ENCODE results near the gene DMWD.

The DMWD gene

DNA sequence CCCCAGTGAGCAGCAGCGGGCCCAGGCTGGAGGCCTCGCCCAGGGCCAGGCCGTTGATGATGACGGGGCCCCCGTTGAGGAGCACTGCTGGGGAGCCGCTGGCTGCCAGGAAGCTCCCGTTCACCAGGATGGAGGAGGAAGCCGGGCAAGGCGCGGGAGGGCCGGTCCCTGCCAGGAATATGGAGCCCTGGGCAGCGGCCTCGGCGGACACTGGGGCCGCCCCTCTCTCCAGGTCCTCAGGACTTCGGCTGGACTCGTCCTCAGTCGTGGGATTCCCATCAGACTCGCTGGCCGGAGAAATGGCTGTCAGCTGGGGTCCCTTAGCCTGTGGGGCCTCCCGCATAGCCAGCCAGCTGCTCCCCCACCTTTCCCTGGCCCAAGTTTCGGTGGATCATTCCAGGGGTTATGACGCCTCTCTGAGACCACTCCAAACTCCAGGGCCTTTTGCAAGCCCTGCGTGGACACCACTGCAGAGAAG, 25.7 kb downstream of the DMWD start:
- H3K9me3 ChIP-seq (ENCODE audit: control insufficient read depth, low read depth, low read length): no peaks in the 10 kb centered on the region
- H3K36me3 ChIP-seq (ENCODE audit: control insufficient read depth, low read depth, low read length): no peaks in the 10 kb centered on the region
- H3K27ac ChIP-seq (ENCODE audit: low read length): no peak overlapping the region
- H3K4me1 ChIP-seq (ENCODE audit: control insufficient read depth, low read depth, low read length): peaks cover 27% of the 10 kb centered on the region
- H3K4me3 ChIP-seq (ENCODE audit: low read length): peak overlapping the region; percentile 94
- H3K9ac ChIP-seq (ENCODE audit: low read length): peak overlapping the region; percentile 97
- no peaks in the 10 kb centered on the region for H3K27me3 ChIP-seq (ENCODE audit: control insufficient read depth, insufficient read depth, low read length)

DNA sequence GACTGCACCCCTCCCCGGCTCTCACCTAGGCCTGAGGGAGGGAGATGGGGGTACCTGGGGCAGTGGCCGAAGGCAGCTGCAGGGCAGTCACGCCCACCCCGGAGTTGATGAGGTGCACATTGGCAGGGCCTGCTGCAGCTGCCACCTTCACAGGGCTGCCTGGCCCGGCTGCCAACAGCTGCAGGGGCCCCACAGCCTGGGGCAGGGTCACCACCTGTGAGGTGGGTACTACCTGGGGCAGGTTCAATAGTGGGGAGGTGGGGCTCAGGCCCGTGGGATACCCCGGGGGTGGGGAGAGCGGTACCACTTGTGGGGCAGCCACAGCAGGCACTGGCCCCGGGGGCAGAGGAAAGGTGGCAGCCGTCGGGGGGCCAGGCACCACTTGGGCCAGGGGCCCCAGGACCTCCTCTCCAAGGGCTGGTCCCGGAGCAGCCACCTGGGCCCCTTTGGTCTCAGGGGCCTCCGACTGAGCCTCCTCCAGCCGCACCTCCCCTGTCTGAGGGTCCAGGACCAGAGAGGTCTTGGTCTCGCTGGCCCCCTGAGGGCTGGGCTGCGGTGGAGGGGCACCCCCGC, 26.3 kb downstream of the DMWD start:
- Histone ChIP-seq H3K4me3 (ENCODE audit: low read length) (no peak overlapping the region), H3K9me3 (ENCODE audit: control insufficient read depth, low read depth, low read length) (no peaks in the 10 kb centered on the region), H3K36me3 (ENCODE audit: control insufficient read depth, low read depth, low read length) (no peaks in the 10 kb centered on the region), H3K27ac (ENCODE audit: low read length) (no peak overlapping the region), H3K9ac (ENCODE audit: low read length) (no peak overlapping the region), H3K4me1 (ENCODE audit: control insufficient read depth, low read depth, low read length) (peaks cover 27% of the 10 kb centered on the region), H3K27me3 (ENCODE audit: control insufficient read depth, insufficient read depth, low read length) (no peaks in the 10 kb centered on the region)

DNA sequence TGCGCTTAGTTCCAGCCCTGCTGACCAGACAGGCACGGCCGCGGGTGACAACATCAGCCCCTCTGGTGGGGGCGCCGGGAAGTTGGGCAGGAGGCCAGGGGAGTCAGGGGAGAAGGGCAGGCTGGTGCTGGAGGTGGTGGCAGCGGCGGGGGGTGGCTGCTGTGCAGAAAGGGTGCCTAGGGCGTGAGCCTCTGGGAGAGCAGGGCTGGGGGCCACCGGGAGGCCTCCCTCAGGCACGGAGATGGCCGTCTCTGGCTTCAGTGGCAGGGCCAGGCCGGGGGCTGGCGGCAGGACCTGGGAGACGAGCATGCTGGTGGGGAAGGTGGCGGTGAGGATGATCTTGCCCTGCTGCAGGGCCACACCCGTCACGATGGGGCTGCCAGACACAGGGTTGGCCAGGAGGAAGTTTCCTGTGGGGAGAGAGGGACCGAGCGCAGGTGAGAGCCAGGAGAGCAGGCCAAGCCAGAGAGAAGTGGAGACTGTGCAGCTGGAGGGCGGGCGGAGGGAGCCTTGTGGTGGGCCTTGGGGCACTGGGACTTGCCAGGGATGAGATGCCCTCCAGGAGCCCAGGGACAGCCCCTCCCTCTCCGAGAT, 26.8 kb downstream of the DMWD start:
- Histone ChIP-seq H3K4me1 (ENCODE audit: control insufficient read depth, low read depth, low read length) (peaks cover 23% of the 10 kb centered on the region), H3K27ac (ENCODE audit: low read length) (no peak overlapping the region), H3K27me3 (ENCODE audit: control insufficient read depth, insufficient read depth, low read length) (no peaks in the 10 kb centered on the region), H3K9me3 (ENCODE audit: control insufficient read depth, low read depth, low read length) (no peaks in the 10 kb centered on the region), H3K36me3 (ENCODE audit: control insufficient read depth, low read depth, low read length) (no peaks in the 10 kb centered on the region), H3K4me3 (ENCODE audit: low read length) (no peak overlapping the region), H3K9ac (ENCODE audit: low read length) (no peak overlapping the region)

- no peaks in the 10 kb centered on the region for H3K36me3 ChIP-seq (ENCODE audit: control insufficient read depth, low read depth, low read length)
- no peak overlapping the region for H3K4me3 ChIP-seq (ENCODE audit: low read length)
- no peaks in the 10 kb centered on the region for H3K27me3 ChIP-seq (ENCODE audit: control insufficient read depth, insufficient read depth, low read length)
- H3K4me1 ChIP-seq (ENCODE audit: control insufficient read depth, low read depth, low read length): peaks cover 23% of the 10 kb centered on the region
- no peak overlapping the region for H3K9ac ChIP-seq (ENCODE audit: low read length)
- no peaks in the 10 kb centered on the region for H3K9me3 ChIP-seq (ENCODE audit: control insufficient read depth, low read depth, low read length)
- H3K27ac ChIP-seq (ENCODE audit: low read length): no peak overlapping the region
These were observed 27.5 kb downstream of the DMWD start for GRCh38 chr19:45764945-45765701.

- H3K27ac ChIP-seq (ENCODE audit: low read length): no peak overlapping the region
- no peak overlapping the region for H3K9ac ChIP-seq (ENCODE audit: low read length)
- no peaks in the 10 kb centered on the region for H3K36me3 ChIP-seq (ENCODE audit: control insufficient read depth, low read depth, low read length)
- H3K27me3 ChIP-seq (ENCODE audit: control insufficient read depth, insufficient read depth, low read length): no peaks in the 10 kb centered on the region
- no peaks in the 10 kb centered on the region for H3K9me3 ChIP-seq (ENCODE audit: control insufficient read depth, low read depth, low read length)
- no peak overlapping the region for H3K4me3 ChIP-seq (ENCODE audit: low read length)
- peaks cover 23% of the 10 kb centered on the region for H3K4me1 ChIP-seq (ENCODE audit: control insufficient read depth, low read depth, low read length)
These were observed 28.2 kb downstream of the DMWD start for GRCh38 chr19:45764475-45764874.

DNA sequence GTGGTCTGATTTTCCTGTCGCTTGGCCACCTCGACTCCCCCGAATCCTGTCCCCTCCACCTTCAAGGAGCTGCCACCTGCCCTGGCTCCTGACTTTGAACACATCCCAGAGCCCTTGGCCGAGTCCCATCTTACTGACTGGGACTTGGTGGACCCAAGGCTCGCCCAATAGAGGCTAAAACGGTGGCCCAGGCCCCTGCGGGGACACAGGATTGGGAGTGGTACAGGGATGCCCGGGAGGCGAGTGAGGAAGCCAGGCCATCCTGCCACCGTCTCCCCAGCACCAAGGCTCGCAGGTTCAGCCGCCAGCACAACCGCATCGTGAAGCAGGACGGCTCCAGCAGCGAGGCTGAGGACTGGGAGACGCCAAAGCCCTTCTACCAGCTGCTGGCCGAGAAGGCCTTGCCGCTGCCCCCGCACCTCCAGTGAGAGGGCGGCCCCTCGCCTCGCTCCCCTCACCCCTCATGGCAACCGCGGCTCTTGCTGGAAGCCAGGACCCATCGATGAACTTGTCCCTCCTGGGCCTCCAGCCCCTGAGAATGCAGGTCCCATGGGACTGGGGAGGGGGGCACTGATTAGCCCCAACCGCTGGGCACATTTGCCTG, 28.9 kb downstream of the DMWD start:
- no peak overlapping the region for H3K27ac ChIP-seq (ENCODE audit: low read length)
- no peak overlapping the region for H3K4me3 ChIP-seq (ENCODE audit: low read length)
- H3K4me1 ChIP-seq (ENCODE audit: control insufficient read depth, low read depth, low read length): peaks cover 23% of the 10 kb centered on the region
- H3K9ac ChIP-seq (ENCODE audit: low read length): no peak overlapping the region
- H3K36me3 ChIP-seq (ENCODE audit: control insufficient read depth, low read depth, low read length): no peaks in the 10 kb centered on the region
- H3K9me3 ChIP-seq (ENCODE audit: control insufficient read depth, low read depth, low read length): no peaks in the 10 kb centered on the region
- no peaks in the 10 kb centered on the region for H3K27me3 ChIP-seq (ENCODE audit: control insufficient read depth, insufficient read depth, low read length)

- Histone ChIP-seq H3K4me3 (ENCODE audit: low read length) (no peak overlapping the region), H3K9me3 (ENCODE audit: control insufficient read depth, low read depth, low read length) (no peaks in the 10 kb centered on the region), H3K27me3 (ENCODE audit: control insufficient read depth, insufficient read depth, low read length) (no peaks in the 10 kb centered on the region), H3K4me1 (ENCODE audit: control insufficient read depth, low read depth, low read length) (peaks cover 23% of the 10 kb centered on the region), H3K9ac (ENCODE audit: low read length) (no peak overlapping the region), H3K36me3 (ENCODE audit: control insufficient read depth, low read depth, low read length) (no peaks in the 10 kb centered on the region), H3K27ac (ENCODE audit: low read length) (no peak overlapping the region)
These were observed 29.6 kb downstream of the DMWD start for GRCh38 chr19:45762870-45763631.

DNA sequence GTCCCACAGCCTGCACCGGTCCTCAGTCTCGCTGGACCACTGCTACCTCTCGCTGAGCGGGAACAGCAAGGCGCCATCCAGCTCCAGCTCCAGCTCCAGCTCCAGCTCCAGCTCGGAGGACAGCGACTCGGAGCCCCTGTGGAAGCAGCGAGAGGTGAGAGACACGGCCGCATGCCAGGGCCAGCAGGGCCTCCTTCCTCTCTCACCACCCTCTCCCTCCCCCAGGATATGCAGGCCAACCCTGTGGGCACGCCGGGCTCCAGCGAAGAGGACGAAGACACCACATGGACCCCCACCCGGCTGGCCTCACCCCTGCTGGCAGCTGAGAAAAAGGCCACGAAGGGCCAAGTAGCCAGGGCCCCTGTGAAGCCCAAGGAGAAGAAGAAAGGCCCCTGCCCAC, 30.9 kb downstream of the DMWD start:
- H3K27me3 ChIP-seq (ENCODE audit: control insufficient read depth, insufficient read depth, low read length): no peaks in the 10 kb centered on the region

DNA sequence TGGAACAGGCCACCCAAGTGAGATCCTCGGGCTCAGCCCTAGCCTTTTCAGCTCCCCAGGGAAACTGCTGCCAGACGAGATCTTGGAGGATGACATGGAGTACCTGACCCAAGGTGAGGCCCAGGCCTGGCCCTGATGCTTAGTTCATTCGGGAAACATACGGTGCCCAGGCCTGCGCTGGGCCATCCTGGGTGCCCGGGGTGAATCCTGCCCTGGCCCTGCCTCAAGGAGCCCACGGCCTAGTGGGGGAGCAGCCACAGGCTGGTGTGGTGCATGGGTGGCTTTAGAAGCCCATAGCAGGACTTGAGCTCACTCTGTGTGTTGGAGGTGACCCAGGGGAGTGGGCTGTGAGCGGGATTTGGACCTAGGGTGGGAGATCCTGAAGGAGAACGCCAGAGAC, 33.7 kb downstream of the DMWD start:
- no peaks in the 10 kb centered on the region for H3K36me3 ChIP-seq (ENCODE audit: control insufficient read depth, low read depth, low read length)
- H3K27ac ChIP-seq (ENCODE audit: low read length): no peak overlapping the region
- no peak overlapping the region for H3K9ac ChIP-seq (ENCODE audit: low read length)
- no peak overlapping the region for H3K4me3 ChIP-seq (ENCODE audit: low read length)
- H3K4me1 ChIP-seq (ENCODE audit: control insufficient read depth, low read depth, low read length): peaks cover 3% of the 10 kb centered on the region
- H3K9me3 ChIP-seq (ENCODE audit: control insufficient read depth, low read depth, low read length): no peaks in the 10 kb centered on the region
- no peaks in the 10 kb centered on the region for H3K27me3 ChIP-seq (ENCODE audit: control insufficient read depth, insufficient read depth, low read length)

More for the DNA sequence above, 30.9 kb downstream of the DMWD start:
- Histone ChIP-seq H3K9ac (ENCODE audit: low read length) (no peak overlapping the region), H3K9me3 (ENCODE audit: control insufficient read depth, low read depth, low read length) (no peaks in the 10 kb centered on the region), H3K4me3 (ENCODE audit: low read length) (no peak overlapping the region), H3K4me1 (ENCODE audit: control insufficient read depth, low read depth, low read length) (peaks cover 17% of the 10 kb centered on the region), H3K36me3 (ENCODE audit: control insufficient read depth, low read depth, low read length) (no peaks in the 10 kb centered on the region), H3K27ac (ENCODE audit: low read length) (no peak overlapping the region)

GRCh38 chr19:45757695-45758094, 35.0 kb downstream of the DMWD start:
- Histone ChIP-seq H3K9me3 (ENCODE audit: control insufficient read depth, low read depth, low read length) (no peaks in the 10 kb centered on the region), H3K9ac (ENCODE audit: low read length) (no peak overlapping the region), H3K36me3 (ENCODE audit: control insufficient read depth, low read depth, low read length) (no peaks in the 10 kb centered on the region), H3K27me3 (ENCODE audit: control insufficient read depth, insufficient read depth, low read length) (no peaks in the 10 kb centered on the region), H3K27ac (ENCODE audit: low read length) (no peak overlapping the region), H3K4me3 (ENCODE audit: low read length) (no peak overlapping the region), H3K4me1 (ENCODE audit: control insufficient read depth, low read depth, low read length) (no peaks in the 10 kb centered on the region)

DNA sequence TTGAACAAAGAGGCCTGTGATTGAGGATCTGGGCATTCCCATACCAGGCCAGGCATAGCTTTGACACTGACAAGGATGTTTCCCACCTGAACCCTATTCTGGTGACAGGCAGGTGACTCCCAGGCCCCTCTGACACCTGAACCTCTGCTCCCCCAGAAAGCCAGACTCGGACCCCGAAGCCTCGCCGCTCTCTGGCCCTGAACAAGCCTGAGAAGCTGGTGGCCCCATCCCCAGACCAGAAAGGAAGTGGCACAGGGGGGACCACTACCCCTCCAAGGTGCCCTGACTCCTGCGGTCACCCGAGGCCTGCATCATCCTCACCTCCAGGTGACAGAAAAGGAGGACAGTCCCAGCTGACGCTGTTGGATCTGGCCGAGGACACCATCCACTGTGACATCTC, 38.3 kb downstream of the DMWD start:
- no peak overlapping the region for H3K27ac ChIP-seq (ENCODE audit: low read length)
- no peaks in the 10 kb centered on the region for H3K4me1 ChIP-seq (ENCODE audit: control insufficient read depth, low read depth, low read length)
- no peak overlapping the region for H3K9ac ChIP-seq (ENCODE audit: low read length)

More for the DNA sequence above, 38.3 kb downstream of the DMWD start:
- Histone ChIP-seq H3K27me3 (ENCODE audit: control insufficient read depth, insufficient read depth, low read length) (no peaks in the 10 kb centered on the region), H3K36me3 (ENCODE audit: control insufficient read depth, low read depth, low read length) (no peaks in the 10 kb centered on the region), H3K9me3 (ENCODE audit: control insufficient read depth, low read depth, low read length) (no peaks in the 10 kb centered on the region), H3K4me3 (ENCODE audit: low read length) (no peak overlapping the region)
